ENCODE results near the gene PIWIL4.

Gene PIWIL4

GRCh38 chr11:94526645-94527438 lies 40.3 kb upstream of the PIWIL4 start:
- Histone ChIP-seq H3K9ac (ENCODE audit: low read length) (no peak overlapping the region), H2AFZ (ENCODE audit: low read depth, low read length, severe bottlenecking) (no peak overlapping the region), H3K27ac (ENCODE audit: low read depth, low read length) (no peak overlapping the region), H3K36me3 (ENCODE audit: low read length) (no peaks in the 10 kb centered on the region), H3K9me3 (ENCODE audit: insufficient read depth, low read length) (no peaks in the 10 kb centered on the region), H3K4me3 (ENCODE audit: insufficient read depth, low read length, poor library complexity, severe bottlenecking) (no peak overlapping the region), H4K20me1 (ENCODE audit: low read depth, low read length) (no peaks in the 10 kb centered on the region), H3F3A (ENCODE audit: insufficient read depth) (no peaks in the 10 kb centered on the region), H3K27me3 (ENCODE audit: low read length) (no peaks in the 10 kb centered on the region; the same call in 1 of the 2 replicates), H3K79me2 (ENCODE audit: insufficient read depth, low read length) (no peaks in the 10 kb centered on the region), H3K4me2 (ENCODE audit: low read depth, low read length, poor library complexity, severe bottlenecking) (no peak overlapping the region), H3K9me2 (replicated peaks; ENCODE audit: insufficient read depth, low read length) (no peaks in the 10 kb centered on the region)
- no peak for TF ChIP-seq CTCF (IDR thresholded peaks at IDR 0.05; ENCODE audit: insufficient read depth, low read length, poor library complexity, severe bottlenecking)
- no peak for TF ChIP-seq EZH2phosphoT487 (conservative IDR thresholded peaks at IDR 0.05; ENCODE audit: low read length)

GRCh38 chr11:94528551-94528950 lies 38.6 kb upstream of the PIWIL4 start:
- H3K9me2 ChIP-seq (replicated peaks; ENCODE audit: insufficient read depth, low read length): no peaks in the 10 kb centered on the region
- H3K79me2 ChIP-seq (ENCODE audit: insufficient read depth, low read length): no peaks in the 10 kb centered on the region
- H4K20me1 ChIP-seq (ENCODE audit: low read depth, low read length): no peaks in the 10 kb centered on the region
- H3K27me3 ChIP-seq (ENCODE audit: low read length): no peaks in the 10 kb centered on the region; the same call in 1 of the 2 replicates
- no peaks in the 10 kb centered on the region for H3K9me3 ChIP-seq (ENCODE audit: insufficient read depth, low read length)
- no peak overlapping the region for H2AFZ ChIP-seq (ENCODE audit: low read depth, low read length, severe bottlenecking)
- H3K4me2 ChIP-seq (ENCODE audit: low read depth, low read length, poor library complexity, severe bottlenecking): no peak overlapping the region
- no peak overlapping the region for H3K9ac ChIP-seq (ENCODE audit: low read length)
- H3K4me3 ChIP-seq (ENCODE audit: insufficient read depth, low read length, poor library complexity, severe bottlenecking): no peak overlapping the region
- no peaks in the 10 kb centered on the region for H3K36me3 ChIP-seq (ENCODE audit: low read length)
- TF ChIP-seq EZH2phosphoT487 (conservative IDR thresholded peaks at IDR 0.05; ENCODE audit: low read length) (no peak), CTCF (IDR thresholded peaks at IDR 0.05; ENCODE audit: insufficient read depth, low read length, poor library complexity, severe bottlenecking) (no peak)
- no peaks in the 10 kb centered on the region for H3F3A ChIP-seq (ENCODE audit: insufficient read depth)
- no peak overlapping the region for H3K27ac ChIP-seq (ENCODE audit: low read depth, low read length)

- no peak overlapping the region for H3K27ac ChIP-seq (ENCODE audit: low read depth, low read length)
- H3K27me3 ChIP-seq (ENCODE audit: low read length): no peaks in the 10 kb centered on the region; the same call in 1 of the 2 replicates
- H3F3A ChIP-seq (ENCODE audit: insufficient read depth): no peaks in the 10 kb centered on the region
- no peak overlapping the region for H3K4me3 ChIP-seq (ENCODE audit: insufficient read depth, low read length, poor library complexity, severe bottlenecking)
- no peak overlapping the region for H3K9ac ChIP-seq (ENCODE audit: low read length)
- H3K36me3 ChIP-seq (ENCODE audit: low read length): no peaks in the 10 kb centered on the region
- H3K79me2 ChIP-seq (ENCODE audit: insufficient read depth, low read length): no peaks in the 10 kb centered on the region
- H3K9me3 ChIP-seq (ENCODE audit: insufficient read depth, low read length): no peaks in the 10 kb centered on the region
- H3K9me2 ChIP-seq (replicated peaks; ENCODE audit: insufficient read depth, low read length): no peaks in the 10 kb centered on the region
- no peaks in the 10 kb centered on the region for H4K20me1 ChIP-seq (ENCODE audit: low read depth, low read length)
- TF ChIP-seq CTCF (IDR thresholded peaks at IDR 0.05; ENCODE audit: insufficient read depth, low read length, poor library complexity, severe bottlenecking) (no peak), EZH2phosphoT487 (conservative IDR thresholded peaks at IDR 0.05; ENCODE audit: low read length) (no peak)
- H3K4me2 ChIP-seq (ENCODE audit: low read depth, low read length, poor library complexity, severe bottlenecking): no peak overlapping the region
- H2AFZ ChIP-seq (ENCODE audit: low read depth, low read length, severe bottlenecking): no peak overlapping the region
Observed at GRCh38 chr11:94532211-94532610, 35.0 kb upstream of the PIWIL4 start.

All from SU-DHL-6 (cell line).